Measurements from ENCODE around the gene USP12. TPM values are rescaled to one million over a fixed set of nuclear protein-coding genes. Genes with fewer than 3 reads are reported as not detected.
A peak's percentile ranks its signal among the peaks of the same experiment; 100 is the strongest.

The USP12 gene
- total and polyA plus RNA-seq, 3 experiments from 2014 or later, result 14.5 to 73.2 (median 72.1) TPM

- no peaks in the 10 kb centered on the region for H3K4me1 ChIP-seq (ENCODE audit: insufficient read depth, low read length)
- Mint-ChIP-seq H3K36me3 (peaks cover 0 to 4% (median 0%) of the 10 kb centered on the region in 3 donors), H3K27ac (no peak overlapping the region), H3K27me3 (peaks cover 0 to 4% of the 10 kb centered on the region in 2 donors), H3K9me3 (peaks cover 0 to 5% (median 0%) of the 10 kb centered on the region in 5 donors), H3K4me1 (no peaks in the 10 kb centered on the region), H3K4me3 (no peak overlapping the region)
- no peaks in the 10 kb centered on the region for H3K9me3 ChIP-seq (ENCODE audit: low read length)
- no peaks in the 10 kb centered on the region for H3K27me3 ChIP-seq (ENCODE audit: insufficient read depth, low read length, poor library complexity, severe bottlenecking)
- H3K27ac ChIP-seq (ENCODE audit: low read depth, low read length), result no peak overlapping the region
- no peak overlapping the region for H3K4me3 ChIP-seq (ENCODE audit: low read length)
- H3K36me3 ChIP-seq (ENCODE audit: insufficient read depth, low read length), result no peaks in the 10 kb centered on the region
- no peak for DNase-seq
- CTCF ChIA-PET, result interaction anchor here (1.7 kb wide), 1 partner anchor 219 kb away, joined by 11 read pairs; no protein-coding TSS in a partner anchor
- POLR2A ChIA-PET, result no interaction called here
These were observed 32.2 kb upstream of the USP12 start for GRCh38 chr13:27203854-27204253.

DNA sequence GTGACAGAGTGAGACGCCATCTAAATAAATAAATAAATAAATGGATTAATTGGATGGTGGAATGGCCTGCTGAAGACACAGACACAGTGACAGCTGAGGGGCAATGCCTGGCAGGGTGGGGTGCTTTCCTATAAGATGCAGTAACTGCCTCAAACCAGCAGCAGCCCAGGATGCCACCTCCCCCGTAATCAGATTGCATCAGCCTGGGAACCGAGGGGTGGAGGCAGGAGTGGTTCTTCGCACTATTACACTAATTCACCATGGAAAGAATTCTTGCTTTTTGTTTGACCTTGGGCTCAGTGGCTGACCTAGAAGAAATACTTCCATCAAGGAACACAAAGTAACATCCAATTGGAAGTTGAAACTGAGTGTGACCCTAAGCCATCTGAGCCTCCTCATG is 31.6 kb upstream of the USP12 start:
- H3K4me1 ChIP-seq (ENCODE audit: insufficient read depth, low read length), result no peaks in the 10 kb centered on the region
- H3K27ac ChIP-seq (ENCODE audit: low read depth, low read length), result no peak overlapping the region
- no peaks in the 10 kb centered on the region for H3K36me3 ChIP-seq (ENCODE audit: insufficient read depth, low read length)
- peaks cover 0 to 7% (median 0%) of the 10 kb centered on the region in 3 donors for H3K36me3 Mint-ChIP-seq
- no peak overlapping the region for H3K4me3 Mint-ChIP-seq
- no peaks in the 10 kb centered on the region for H3K4me1 Mint-ChIP-seq
- H3K4me3 ChIP-seq (ENCODE audit: low read length), result no peak overlapping the region
- POLR2A ChIA-PET, result no interaction called here
- H3K27ac Mint-ChIP-seq, result no peak overlapping the region
- CTCF ChIA-PET, result interaction anchor here (1.7 kb wide), 1 partner anchor 218 kb away, joined by 11 read pairs; no protein-coding TSS in a partner anchor
- H3K9me3 ChIP-seq (ENCODE audit: low read length), result no peaks in the 10 kb centered on the region
- H3K9me3 Mint-ChIP-seq, result peaks cover 0 to 2% (median 0%) of the 10 kb centered on the region in 5 donors
- DNase-seq, result no peak
- peaks cover 0 to 7% of the 10 kb centered on the region in 2 donors for H3K27me3 Mint-ChIP-seq
- no peaks in the 10 kb centered on the region for H3K27me3 ChIP-seq (ENCODE audit: insufficient read depth, low read length, poor library complexity, severe bottlenecking)

- Histone ChIP-seq H3K4me3 (ENCODE audit: low read length) (no peak overlapping the region), H3K4me1 (ENCODE audit: insufficient read depth, low read length) (no peaks in the 10 kb centered on the region), H3K27me3 (ENCODE audit: insufficient read depth, low read length, poor library complexity, severe bottlenecking) (no peaks in the 10 kb centered on the region), H3K27ac (ENCODE audit: low read depth, low read length) (no peak overlapping the region), H3K9me3 (ENCODE audit: low read length) (no peaks in the 10 kb centered on the region), H3K36me3 (ENCODE audit: insufficient read depth, low read length) (no peaks in the 10 kb centered on the region)
- POLR2A ChIA-PET, result no interaction called here
- H3K9me3 Mint-ChIP-seq, result peaks cover 0 to 6% (median 0%) of the 10 kb centered on the region in 5 donors
- DNase-seq, result no peak
- H3K36me3 Mint-ChIP-seq, result peaks cover 0 to 15% (median 0%) of the 10 kb centered on the region in 3 donors
- H3K27ac Mint-ChIP-seq, result no peak overlapping the region
- CTCF ChIA-PET, result no interaction called here
- H3K4me3 Mint-ChIP-seq, result no peak overlapping the region
- H3K4me1 Mint-ChIP-seq, result no peaks in the 10 kb centered on the region
- H3K27me3 Mint-ChIP-seq, result peaks cover 6 to 8% of the 10 kb centered on the region in 2 donors
These were observed 30.1 kb upstream of the USP12 start for GRCh38 chr13:27201661-27202060.

GRCh38 chr13:27200413-27201070 is 28.9 kb upstream of the USP12 start:
- Histone ChIP-seq H3K4me1 (ENCODE audit: insufficient read depth, low read length) (no peaks in the 10 kb centered on the region), H3K9me3 (ENCODE audit: low read length) (no peaks in the 10 kb centered on the region), H3K27me3 (ENCODE audit: insufficient read depth, low read length, poor library complexity, severe bottlenecking) (no peaks in the 10 kb centered on the region), H3K36me3 (ENCODE audit: insufficient read depth, low read length) (no peaks in the 10 kb centered on the region), H3K27ac (ENCODE audit: low read depth, low read length) (no peak overlapping the region), H3K4me3 (ENCODE audit: low read length) (no peak overlapping the region)
- Mint-ChIP-seq H3K27ac (peak overlapping the region in 1 of 8 donors; percentile 41), H3K36me3 (peaks cover 0 to 15% (median 0%) of the 10 kb centered on the region in 3 donors), H3K27me3 (peaks cover 12 to 14% of the 10 kb centered on the region in 2 donors), H3K9me3 (peaks cover 0 to 6% (median 0%) of the 10 kb centered on the region in 5 donors), H3K4me3 (peak overlapping the region in 1 of 7 donors; percentile 14), H3K4me1 (no peaks in the 10 kb centered on the region)
- CTCF ChIA-PET, result interaction anchor here (1.2 kb wide), 1 partner anchor 35 kb away, joined by 3 read pairs; no protein-coding TSS in a partner anchor
- DNase-seq, result no peak
- POLR2A ChIA-PET, result no interaction called here

DNA sequence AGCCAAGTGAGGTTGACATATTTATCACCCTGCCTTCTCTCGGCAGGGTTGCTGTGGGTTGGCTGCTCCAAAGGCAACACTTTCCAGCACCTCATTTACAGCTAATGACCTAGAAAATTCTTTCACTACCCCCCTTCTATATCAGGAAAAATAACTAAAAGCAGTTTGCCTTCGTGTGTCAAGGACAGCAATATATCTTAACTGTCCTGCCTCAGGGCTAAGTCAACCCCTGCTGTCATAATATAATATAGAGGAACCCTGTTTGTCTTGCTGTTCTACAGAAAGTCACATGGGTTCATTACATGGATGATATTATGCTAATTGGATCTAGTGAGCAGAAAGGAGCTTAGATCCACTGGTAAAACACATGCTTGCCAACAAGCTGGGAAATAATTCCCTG is 28.1 kb upstream of the USP12 start:
- DNase-seq, result no peak
- Mint-ChIP-seq H3K4me3 (no peak overlapping the region), H3K9me3 (peaks cover 0 to 6% (median 0%) of the 10 kb centered on the region in 5 donors), H3K27ac (no peak overlapping the region), H3K4me1 (no peaks in the 10 kb centered on the region), H3K27me3 (peaks cover 9 to 22% of the 10 kb centered on the region in 2 donors), H3K36me3 (peaks cover 0 to 15% (median 0%) of the 10 kb centered on the region in 3 donors)
- Histone ChIP-seq H3K9me3 (ENCODE audit: low read length) (no peaks in the 10 kb centered on the region), H3K36me3 (ENCODE audit: insufficient read depth, low read length) (no peaks in the 10 kb centered on the region), H3K27me3 (ENCODE audit: insufficient read depth, low read length, poor library complexity, severe bottlenecking) (no peaks in the 10 kb centered on the region), H3K4me1 (ENCODE audit: insufficient read depth, low read length) (no peaks in the 10 kb centered on the region), H3K4me3 (ENCODE audit: low read length) (no peak overlapping the region), H3K27ac (ENCODE audit: low read depth, low read length) (no peak overlapping the region)
- ChIA-PET CTCF (no interaction called here), POLR2A (no interaction called here)

DNA sequence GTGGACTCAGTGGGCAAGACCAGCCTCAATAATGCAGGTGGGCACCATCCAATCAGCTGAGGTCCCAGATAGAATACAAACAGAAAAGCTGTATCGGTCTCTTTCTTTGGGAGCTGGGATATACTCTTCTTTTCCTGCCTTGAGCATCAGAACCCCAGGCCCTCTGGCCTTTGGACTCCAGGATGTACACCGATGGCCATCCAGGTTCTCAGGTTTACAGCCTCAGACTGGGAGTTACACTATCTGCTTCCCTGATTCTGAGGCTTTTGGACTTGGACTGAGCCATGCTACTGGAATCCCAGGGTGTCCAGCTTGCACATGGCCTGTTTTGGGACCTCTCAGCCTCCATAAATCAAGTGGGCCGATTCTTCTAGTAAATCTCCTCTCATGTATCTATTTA is 27.6 kb upstream of the USP12 start:
- Histone ChIP-seq H3K4me1 (ENCODE audit: insufficient read depth, low read length) (no peaks in the 10 kb centered on the region), H3K4me3 (ENCODE audit: low read length) (no peak overlapping the region), H3K9me3 (ENCODE audit: low read length) (no peaks in the 10 kb centered on the region), H3K36me3 (ENCODE audit: insufficient read depth, low read length) (no peaks in the 10 kb centered on the region), H3K27me3 (ENCODE audit: insufficient read depth, low read length, poor library complexity, severe bottlenecking) (no peaks in the 10 kb centered on the region), H3K27ac (ENCODE audit: low read depth, low read length) (no peak overlapping the region)
- CTCF ChIA-PET, result no interaction called here
- peaks cover 9 to 27% of the 10 kb centered on the region in 2 donors for H3K27me3 Mint-ChIP-seq
- no peak overlapping the region for H3K4me3 Mint-ChIP-seq
- H3K4me1 Mint-ChIP-seq, result no peaks in the 10 kb centered on the region
- H3K27ac Mint-ChIP-seq, result no peak overlapping the region
- DNase-seq, result no peak
- peaks cover 0 to 6% (median 0%) of the 10 kb centered on the region in 5 donors for H3K9me3 Mint-ChIP-seq
- POLR2A ChIA-PET, result no interaction called here
- peaks cover 0 to 15% (median 0%) of the 10 kb centered on the region in 3 donors for H3K36me3 Mint-ChIP-seq

- H3K27me3 ChIP-seq (ENCODE audit: insufficient read depth, low read length, poor library complexity, severe bottlenecking), result no peaks in the 10 kb centered on the region
- ChIA-PET CTCF (no interaction called here), POLR2A (no interaction called here)
- H3K9me3 Mint-ChIP-seq, result peaks cover 0 to 6% (median 0%) of the 10 kb centered on the region in 5 donors
- no peak for DNase-seq
- H3K27ac Mint-ChIP-seq, result no peak overlapping the region
- H3K4me1 Mint-ChIP-seq, result no peaks in the 10 kb centered on the region
- no peak overlapping the region for H3K27ac ChIP-seq (ENCODE audit: low read depth, low read length)
- no peaks in the 10 kb centered on the region for H3K36me3 ChIP-seq (ENCODE audit: insufficient read depth, low read length)
- peaks cover 10 to 33% of the 10 kb centered on the region in 2 donors for H3K27me3 Mint-ChIP-seq
- H3K4me3 ChIP-seq (ENCODE audit: low read length), result no peak overlapping the region
- H3K36me3 Mint-ChIP-seq, result peaks cover 0 to 15% (median 0%) of the 10 kb centered on the region in 3 donors
- H3K4me3 Mint-ChIP-seq, result no peak overlapping the region
- H3K9me3 ChIP-seq (ENCODE audit: low read length), result no peaks in the 10 kb centered on the region
- H3K4me1 ChIP-seq (ENCODE audit: insufficient read depth, low read length), result no peaks in the 10 kb centered on the region
These were observed 23.5 kb upstream of the USP12 start for GRCh38 chr13:27194895-27195764.

DNA sequence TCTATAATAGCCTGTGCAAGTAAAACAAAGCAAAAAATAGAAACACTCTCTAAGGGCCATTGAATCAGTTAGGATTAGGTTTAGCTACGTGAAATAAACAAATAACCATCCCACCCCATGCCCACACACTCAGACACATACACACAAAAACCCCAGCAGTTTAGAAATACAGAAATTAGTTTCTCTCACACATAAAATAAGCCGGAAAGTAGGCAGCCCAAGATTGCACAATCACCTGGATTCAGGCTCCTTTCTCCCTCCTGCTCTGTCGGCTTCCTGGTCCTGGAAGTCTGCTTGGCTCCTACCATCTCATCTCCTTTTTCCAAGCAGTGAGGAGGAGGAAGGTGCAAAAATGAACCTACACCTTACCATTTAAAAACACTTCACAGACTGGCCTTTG is 22.6 kb upstream of the USP12 start:
- Mint-ChIP-seq H3K27ac (no peak overlapping the region), H3K4me1 (no peaks in the 10 kb centered on the region), H3K4me3 (no peak overlapping the region), H3K27me3 (peaks cover 10 to 33% of the 10 kb centered on the region in 2 donors), H3K36me3 (peaks cover 0 to 11% (median 0%) of the 10 kb centered on the region in 3 donors), H3K9me3 (peaks cover 0 to 6% (median 0%) of the 10 kb centered on the region in 5 donors)
- CTCF ChIA-PET, result no interaction called here
- Histone ChIP-seq H3K4me3 (ENCODE audit: low read length) (no peak overlapping the region), H3K27ac (ENCODE audit: low read depth, low read length) (no peak overlapping the region), H3K4me1 (ENCODE audit: insufficient read depth, low read length) (no peaks in the 10 kb centered on the region), H3K36me3 (ENCODE audit: insufficient read depth, low read length) (no peaks in the 10 kb centered on the region), H3K27me3 (ENCODE audit: insufficient read depth, low read length, poor library complexity, severe bottlenecking) (no peaks in the 10 kb centered on the region), H3K9me3 (ENCODE audit: low read length) (no peaks in the 10 kb centered on the region)
- POLR2A ChIA-PET, result no interaction called here
- DNase-seq, result no peak
